Right kidney (tissue), 1 donor: ENCODE results near the gene IGF1R.
"Not testable (repeated sequence)": the region's sequence is repeated elsewhere in the genome, so short reads cannot be mapped to it uniquely, and the experiment has no call there.

Experiments used
- DNase-seq: peaks from one replicate; pipeline ENCODE4 v3.0.0-alpha.2; 2016

IGF1R gene

GRCh38 chr15:98964466-98965133, 316.3 kb downstream of the IGF1R start:
- DNase-seq: no peak

GRCh38 chr15:98965134-98965491, 316.8 kb downstream of the IGF1R start:
- not testable (repeated sequence) for DNase-seq

GRCh38 chr15:98965597-98965996, 317.3 kb downstream of the IGF1R start:
- no peak for DNase-seq

- DNase-seq: no peak
These were observed 317.9 kb downstream of the IGF1R start for GRCh38 chr15:98966091-98966787.

- no peak for DNase-seq
These were observed 318.8 kb downstream of the IGF1R start for GRCh38 chr15:98967096-98967495.

GRCh38 chr15:98967916-98968315, 319.6 kb downstream of the IGF1R start:
- no peak for DNase-seq

- DNase-seq: no peak
These were observed 320.2 kb downstream of the IGF1R start for GRCh38 chr15:98968576-98968975.

- DNase-seq: no peak
These were observed 320.9 kb downstream of the IGF1R start for GRCh38 chr15:98969126-98969735.

- no peak for DNase-seq
These were observed 322.5 kb downstream of the IGF1R start for GRCh38 chr15:98970799-98971198.

GRCh38 chr15:98976500-98976899, 328.2 kb downstream of the IGF1R start:
- no peak for DNase-seq

GRCh38 chr15:98977441-98977840, 329.1 kb downstream of the IGF1R start:
- DNase-seq: no peak

- no peak for DNase-seq
These were observed 329.8 kb downstream of the IGF1R start for GRCh38 chr15:98978153-98978552.

- DNase-seq: no peak
These were observed 332.5 kb downstream of the IGF1R start for GRCh38 chr15:98980899-98981228.

- DNase-seq: no peak
These were observed 333.7 kb downstream of the IGF1R start for GRCh38 chr15:98981851-98982722.

- DNase-seq: no peak
These were observed 335.0 kb downstream of the IGF1R start for GRCh38 chr15:98983334-98983733.

GRCh38 chr15:98986281-98986680, 337.9 kb downstream of the IGF1R start:
- DNase-seq: no peak

GRCh38 chr15:98994892-98995291, 346.6 kb downstream of the IGF1R start:
- DNase-seq: no peak

- no peak for DNase-seq
These were observed 347.8 kb downstream of the IGF1R start for GRCh38 chr15:98996169-98996568.

- no peak for DNase-seq
These were observed 348.3 kb downstream of the IGF1R start for GRCh38 chr15:98996624-98997023.

- no peak for DNase-seq
These were observed 349.0 kb downstream of the IGF1R start for GRCh38 chr15:98997312-98997711.

- no peak for DNase-seq
These were observed 349.4 kb downstream of the IGF1R start for GRCh38 chr15:98997755-98998154.

GRCh38 chr15:98998279-98998678, 349.9 kb downstream of the IGF1R start:
- DNase-seq: no peak

GRCh38 chr15:98999233-98999632, 350.9 kb downstream of the IGF1R start:
- DNase-seq: no peak
